A549 (cell line): ENCODE measurements around the gene TPI1.

Experiments used
- CEBPB ChIP-seq, 2 experiments: fragments of >200 bp in 1 of 2; sonication (Bioruptor Twin) in 1 of 2; formaldehyde crosslinking in 1 of 2; IDR thresholded peaks; 2 replicates each; pipeline ENCODE4 v1.6.1; 2012 to 2016
- CHD2 ChIP-seq: fragments of 150-350 bp; IDR thresholded peaks from 2 replicates; pipeline ENCODE4 v1.6.1; 2014; ENCODE audit warnings: low read length; ENCODE audit not compliant: partially characterized antibody
- HDAC2 ChIP-seq: fragments of 200-600 bp; sonication (generic); IDR thresholded peaks from 2 replicates; pipeline ENCODE4 v1.6.1; 2016
- KDM1A ChIP-seq: fragments of 200-600 bp; sonication (generic); IDR thresholded peaks from 2 replicates; pipeline ENCODE4 v1.6.1; 2016; ENCODE audit warnings: low read depth, mild to moderate bottlenecking
- MAFK ChIP-seq: fragments of 450-650 bp; IDR thresholded peaks from 2 replicates; pipeline ENCODE4 v1.6.1; 2014; ENCODE audit not compliant: partially characterized antibody
- NR3C1 ChIP-seq: fragments of >200 bp; sonication (Bioruptor Twin); formaldehyde crosslinking; IDR thresholded peaks from 3 replicates; pipeline ENCODE4 v1.6.1; 2017
- POLR2A ChIP-seq: IDR thresholded peaks from 2 replicates; pipeline ENCODE4 v1.6.1; 2012; ENCODE audit warnings: mild to moderate bottlenecking, low read length
- RAD21 ChIP-seq, 2 experiments: fragments of >200 bp in 1 of 2; sonication (Bioruptor Twin) in 1 of 2; formaldehyde crosslinking in 1 of 2; IDR thresholded peaks in 1 of 2; conservative IDR thresholded peaks in 1 of 2; 2 replicates in 1 of 2; 3 replicates in 1 of 2; pipeline ENCODE4 v1.6.1; 2012 to 2018; ENCODE audit warnings: inconsistent platforms in 1 of 2
- RFX5 ChIP-seq: fragments of 450-650 bp; IDR thresholded peaks from 2 replicates; pipeline ENCODE4 v1.7.1; 2014; ENCODE audit warnings: antibody characterized with exemption, mild to moderate bottlenecking, moderate library complexity
- SMC3 ChIP-seq: fragments of >200 bp; sonication (Bioruptor Twin); formaldehyde crosslinking; IDR thresholded peaks from 3 replicates; pipeline ENCODE4 v1.6.1; 2018; ENCODE audit warnings: inconsistent platforms
- SREBF2 ChIP-seq: fragments of 450-650 bp; IDR thresholded peaks from 2 replicates; pipeline ENCODE4 v1.6.1; 2014; ENCODE audit warnings: mild to moderate bottlenecking, moderate library complexity
- TF ChIP-seq, protein P1 (sequence below): fragments of 200-600 bp; sonication (generic); IDR thresholded peaks from 2 replicates; pipeline ENCODE4 v1.6.1; 2016; ENCODE audit warnings: antibody characterized with exemption, mild to moderate bottlenecking, moderate library complexity
- TF ChIP-seq, protein P2 (sequence below): fragments of >200 bp; sonication (Bioruptor Twin); formaldehyde crosslinking; IDR thresholded peaks from 3 replicates; pipeline ENCODE4 v1.5.1; 2016
- TF ChIP-seq, protein P3 (sequence below): IDR thresholded peaks from 2 replicates; pipeline ENCODE4 v1.6.1; 2012

DNA sequence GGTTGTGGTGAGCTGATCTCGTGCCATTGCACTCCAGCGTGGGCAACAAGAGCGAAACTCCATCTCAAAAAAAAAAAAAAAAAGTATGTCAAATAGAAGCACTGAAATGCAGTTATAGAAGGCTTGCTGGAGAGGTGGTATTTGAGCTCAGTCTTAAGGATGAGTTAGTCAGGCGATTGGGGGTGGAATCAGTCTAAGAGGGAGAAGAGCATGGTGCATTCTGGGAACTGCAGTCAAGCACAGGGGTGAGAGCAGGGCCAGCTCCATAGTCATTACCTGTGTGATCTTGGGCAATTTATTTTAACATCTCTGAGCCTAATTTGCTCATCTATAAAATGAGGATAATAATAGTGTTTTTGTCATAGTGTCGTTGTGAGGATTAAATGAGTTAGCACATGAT, 32.5 kb upstream of the TPI1 start:
- TF ChIP-seq MAFK (no peak), RFX5 (no peak), RAD21 (conservative IDR thresholded peaks at IDR 0.05 in 1 of 2, IDR thresholded peaks at IDR 0.05 in 1 of 2) (no peak), POLR2A (no peak), SMC3 (no peak), CEBPB (IDR thresholded peaks at IDR 0.05) (no peak), NR3C1 (no peak), SREBF2 (no peak), HDAC2 (no peak), KDM1A (no peak), CHD2 (no peak)
- TF ChIP-seq, protein P1, sequence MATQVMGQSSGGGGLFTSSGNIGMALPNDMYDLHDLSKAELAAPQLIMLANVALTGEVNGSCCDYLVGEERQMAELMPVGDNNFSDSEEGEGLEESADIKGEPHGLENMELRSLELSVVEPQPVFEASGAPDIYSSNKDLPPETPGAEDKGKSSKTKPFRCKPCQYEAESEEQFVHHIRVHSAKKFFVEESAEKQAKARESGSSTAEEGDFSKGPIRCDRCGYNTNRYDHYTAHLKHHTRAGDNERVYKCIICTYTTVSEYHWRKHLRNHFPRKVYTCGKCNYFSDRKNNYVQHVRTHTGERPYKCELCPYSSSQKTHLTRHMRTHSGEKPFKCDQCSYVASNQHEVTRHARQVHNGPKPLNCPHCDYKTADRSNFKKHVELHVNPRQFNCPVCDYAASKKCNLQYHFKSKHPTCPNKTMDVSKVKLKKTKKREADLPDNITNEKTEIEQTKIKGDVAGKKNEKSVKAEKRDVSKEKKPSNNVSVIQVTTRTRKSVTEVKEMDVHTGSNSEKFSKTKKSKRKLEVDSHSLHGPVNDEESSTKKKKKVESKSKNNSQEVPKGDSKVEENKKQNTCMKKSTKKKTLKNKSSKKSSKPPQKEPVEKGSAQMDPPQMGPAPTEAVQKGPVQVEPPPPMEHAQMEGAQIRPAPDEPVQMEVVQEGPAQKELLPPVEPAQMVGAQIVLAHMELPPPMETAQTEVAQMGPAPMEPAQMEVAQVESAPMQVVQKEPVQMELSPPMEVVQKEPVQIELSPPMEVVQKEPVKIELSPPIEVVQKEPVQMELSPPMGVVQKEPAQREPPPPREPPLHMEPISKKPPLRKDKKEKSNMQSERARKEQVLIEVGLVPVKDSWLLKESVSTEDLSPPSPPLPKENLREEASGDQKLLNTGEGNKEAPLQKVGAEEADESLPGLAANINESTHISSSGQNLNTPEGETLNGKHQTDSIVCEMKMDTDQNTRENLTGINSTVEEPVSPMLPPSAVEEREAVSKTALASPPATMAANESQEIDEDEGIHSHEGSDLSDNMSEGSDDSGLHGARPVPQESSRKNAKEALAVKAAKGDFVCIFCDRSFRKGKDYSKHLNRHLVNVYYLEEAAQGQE: no peak
- TF ChIP-seq, protein P2, sequence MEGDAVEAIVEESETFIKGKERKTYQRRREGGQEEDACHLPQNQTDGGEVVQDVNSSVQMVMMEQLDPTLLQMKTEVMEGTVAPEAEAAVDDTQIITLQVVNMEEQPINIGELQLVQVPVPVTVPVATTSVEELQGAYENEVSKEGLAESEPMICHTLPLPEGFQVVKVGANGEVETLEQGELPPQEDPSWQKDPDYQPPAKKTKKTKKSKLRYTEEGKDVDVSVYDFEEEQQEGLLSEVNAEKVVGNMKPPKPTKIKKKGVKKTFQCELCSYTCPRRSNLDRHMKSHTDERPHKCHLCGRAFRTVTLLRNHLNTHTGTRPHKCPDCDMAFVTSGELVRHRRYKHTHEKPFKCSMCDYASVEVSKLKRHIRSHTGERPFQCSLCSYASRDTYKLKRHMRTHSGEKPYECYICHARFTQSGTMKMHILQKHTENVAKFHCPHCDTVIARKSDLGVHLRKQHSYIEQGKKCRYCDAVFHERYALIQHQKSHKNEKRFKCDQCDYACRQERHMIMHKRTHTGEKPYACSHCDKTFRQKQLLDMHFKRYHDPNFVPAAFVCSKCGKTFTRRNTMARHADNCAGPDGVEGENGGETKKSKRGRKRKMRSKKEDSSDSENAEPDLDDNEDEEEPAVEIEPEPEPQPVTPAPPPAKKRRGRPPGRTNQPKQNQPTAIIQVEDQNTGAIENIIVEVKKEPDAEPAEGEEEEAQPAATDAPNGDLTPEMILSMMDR: no peak
- TF ChIP-seq, protein P3, sequence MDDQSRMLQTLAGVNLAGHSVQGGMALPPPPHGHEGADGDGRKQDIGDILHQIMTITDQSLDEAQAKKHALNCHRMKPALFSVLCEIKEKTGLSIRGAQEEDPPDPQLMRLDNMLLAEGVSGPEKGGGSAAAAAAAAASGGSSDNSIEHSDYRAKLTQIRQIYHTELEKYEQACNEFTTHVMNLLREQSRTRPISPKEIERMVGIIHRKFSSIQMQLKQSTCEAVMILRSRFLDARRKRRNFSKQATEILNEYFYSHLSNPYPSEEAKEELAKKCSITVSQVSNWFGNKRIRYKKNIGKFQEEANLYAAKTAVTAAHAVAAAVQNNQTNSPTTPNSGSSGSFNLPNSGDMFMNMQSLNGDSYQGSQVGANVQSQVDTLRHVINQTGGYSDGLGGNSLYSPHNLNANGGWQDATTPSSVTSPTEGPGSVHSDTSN: no peak
